Endothelial cell of umbilical vein (primary cell): ENCODE data around the gene RNASE8. TPM values are rescaled to one million over a fixed set of nuclear protein-coding genes. Genes with fewer than 3 reads are reported as not detected.

ENCODE experiments used
- BruUV-seq: library from RNA; stranded (reverse); fragments of 400-500 nt; replicated peaks from 2 replicates; lab custom pipeline; 2021; lab: Mats Ljungman, UMichigan
- CTCF ChIA-PET: fragments of 300-600, 350-600 bp; sonication (Branson Sonifier 250); formaldehyde crosslinking; loops from one replicate; lab custom pipeline; 2021; ENCODE audit warnings: antibody characterized with exemption, inconsistent platforms; lab: Charles Lee
- POLR2A ChIA-PET: fragments of 300-600, 350-600 bp; sonication (Branson Sonifier 250); formaldehyde crosslinking; loops from one replicate; lab custom pipeline; 2021; ENCODE audit warnings: antibody characterized with exemption, inconsistent platforms; lab: Charles Lee
- DNase-seq: peaks from one replicate; pipeline ENCODE4 v3.0.0-alpha.2; 2011; ENCODE audit warnings: low read depth, low spot score
- FAIRE-seq: peaks from 2 replicates; lab custom pipeline; 2011; peaks lifted over from hg19 to GRCh38; lab: Jason Lieb, UNC
- H2AFZ ChIP-seq: 2 replicates; pipeline ENCODE4 v1.6.0; 2012; ENCODE audit warnings: low read depth, low read length, control low read depth, inconsistent platforms
- H3K27ac ChIP-seq: 2 replicates; pipeline ENCODE4 v1.5.1; 2011; ENCODE audit warnings: low read depth, mild to moderate bottlenecking, control low read depth, low read length, moderate library complexity; ENCODE audit not compliant: insufficient read depth
- H3K27me3 ChIP-seq, 2 experiments: 2 replicates each; pipeline versions ENCODE4 v1.6.0 to v1.6.1; 2011; ENCODE audit warnings: low read length in 2 of 2, mixed read lengths in 1 of 2; ENCODE audit not compliant: control insufficient read depth in 2 of 2, insufficient read depth in 2 of 2
- H3K36me3 ChIP-seq, 2 experiments: 2 replicates in 1 of 2; 3 replicates in 1 of 2; pipeline ENCODE4 v1.5.1; 2011; ENCODE audit warnings: low read length in 2 of 2, mild to moderate bottlenecking in 1 of 2, moderate library complexity in 1 of 2; ENCODE audit not compliant: control insufficient read depth in 2 of 2, insufficient read depth in 2 of 2; ENCODE audit errors: extremely low read depth in 1 of 2
- H3K4me1 ChIP-seq: 3 replicates; pipeline ENCODE4 v1.5.1; 2011; ENCODE audit warnings: mild to moderate bottlenecking, low read length; ENCODE audit not compliant: control insufficient read depth, insufficient read depth; ENCODE audit errors: extremely low read depth
- H3K4me2 ChIP-seq: 2 replicates; pipeline ENCODE4 v1.6.1; 2011; ENCODE audit warnings: low read length, control low read depth, mixed read lengths; ENCODE audit not compliant: insufficient read depth
- H3K4me3 ChIP-seq, 3 experiments: fragments of 200-600 bp in 1 of 3; sonication (generic), shearing (Covaris generic) in 1 of 3; replicated peaks in 1 of 3; 2 replicates each; pipeline ENCODE4 v1.5.1; 2011 to 2016; ENCODE audit warnings: control low read depth in 3 of 3, low read length in 3 of 3, mild to moderate bottlenecking in 2 of 3, inconsistent platforms in 1 of 3, low read depth in 1 of 3, moderate library complexity in 1 of 3; ENCODE audit not compliant: insufficient read depth in 1 of 3
- H3K79me2 ChIP-seq: 2 replicates; pipeline ENCODE4 v1.6.0; 2012; ENCODE audit warnings: low read length, inconsistent platforms; ENCODE audit not compliant: control insufficient read depth, insufficient read depth
- H3K9ac ChIP-seq: replicated peaks from 2 replicates; pipeline ENCODE3; 2011; ENCODE audit warnings: low read length, control low read depth; ENCODE audit not compliant: insufficient read depth; ENCODE audit errors: extremely low read depth
- H3K9me1 ChIP-seq: replicated peaks from 3 replicates; pipeline ENCODE4 v1.6.0; 2011; ENCODE audit warnings: mild to moderate bottlenecking, low read length; ENCODE audit not compliant: control insufficient read depth, insufficient read depth; ENCODE audit errors: extremely low read depth
- H3K9me3 ChIP-seq: replicated peaks from 2 replicates; pipeline ENCODE4 v1.5.1; 2012; ENCODE audit warnings: low read length, inconsistent platforms; ENCODE audit not compliant: control insufficient read depth, insufficient read depth
- H4K20me1 ChIP-seq: replicated peaks from 2 replicates; pipeline ENCODE3; 2011; ENCODE audit warnings: mild to moderate bottlenecking, low read length; ENCODE audit not compliant: control insufficient read depth, insufficient read depth; ENCODE audit errors: extremely low read depth
- CTCF ChIP-seq, 2 donors: IDR thresholded peaks; 1 replicate in 1 of 2; 2 replicates in 1 of 2; pipeline ENCODE4 v1.5.1; 2011; ENCODE audit warnings: low read length in 2 of 2, mild to moderate bottlenecking in 2 of 2, moderate library complexity in 2 of 2, control low read depth in 1 of 2, inconsistent platforms in 1 of 2, low read depth in 1 of 2; ENCODE audit not compliant: insufficient read depth in 1 of 2; ENCODE audit errors: extremely low read depth in 1 of 2
- EZH2 ChIP-seq: IDR thresholded peaks from 2 replicates; pipeline ENCODE4 v1.6.1; 2012; ENCODE audit warnings: borderline replicate concordance, low read depth, mild to moderate bottlenecking, moderate library complexity, low read length, inconsistent platforms; ENCODE audit not compliant: severe bottlenecking
- FOS ChIP-seq: IDR thresholded peaks from 2 replicates; pipeline ENCODE4 v1.6.1; 2011; ENCODE audit warnings: mild to moderate bottlenecking, low read length, moderate library complexity, borderline replicate concordance; ENCODE audit not compliant: insufficient read depth
- GATA2 ChIP-seq: IDR thresholded peaks from 2 replicates; pipeline ENCODE4 v1.7.0; 2011; ENCODE audit warnings: low read depth, mild to moderate bottlenecking, moderate library complexity, mixed read lengths, low read length; ENCODE audit not compliant: insufficient read length, insufficient read depth
- JUN ChIP-seq: IDR thresholded peaks from 2 replicates; pipeline ENCODE4 v1.6.1; 2011; ENCODE audit warnings: borderline replicate concordance, low read depth; ENCODE audit not compliant: insufficient read length, insufficient read depth
- MAX ChIP-seq: IDR thresholded peaks from 2 replicates; pipeline ENCODE4 v1.6.1; 2011; ENCODE audit not compliant: insufficient read depth, insufficient read length
- MYC ChIP-seq: IDR thresholded peaks from one replicate; pipeline ENCODE4 v1.6.1; 2011; ENCODE audit warnings: mild to moderate bottlenecking, low read depth, low read length
- POLR2A ChIP-seq: IDR thresholded peaks from 2 replicates; pipeline ENCODE4 v1.6.1; 2012; ENCODE audit warnings: low read depth, mild to moderate bottlenecking, control low read depth, low read length
- POLR2AphosphoS5 ChIP-seq: IDR thresholded peaks from 2 replicates; pipeline ENCODE4 v1.6.1; 2012; ENCODE audit warnings: low read depth, mild to moderate bottlenecking, control low read depth, low read length, moderate library complexity; ENCODE audit not compliant: insufficient read depth
- dilution Hi-C: fragments of 300-500 bp; cut with MboI; formaldehyde crosslinking; loops from one replicate; pipeline ENCODE4 v1.15.0; 2019; ENCODE audit warnings: low sequenced_read_pairs; ENCODE audit not compliant: extremely low pct_ligation_motif_present
- intact Hi-C: fragments of 100-400 bp; cut with micrococcal nuclease; formaldehyde crosslinking; loops from one replicate; pipeline ENCODE4 v1.10.0; 2022
- polyA plus RNA-seq, 4 experiments: library from polyadenylated mRNA; depleted of rRNA in 3 of 4; stranded (reverse) in 3 of 4; unstranded in 1 of 4; fragments of >200 nt; gene quantifications; 2 replicates each; pipeline versions ENCODE4 v1.2.1 to v1.2.3, GENCODE V29; 2011 to 2012; ENCODE audit warnings: missing spikeins in 1 of 4
- total RNA-seq: library from RNA; stranded (reverse); gene quantifications from 2 replicates; pipeline ENCODE4 v1.2.3, GENCODE V29; 2021

RNASE8 gene
- total and polyA plus RNA-seq, 2 donors (not counting 3 experiments of a cell fraction or from before 2014, with no cell fraction given), result not detected

GRCh38 chr14:21072031-21072473, 14.4 kb downstream of the RNASE8 start:
- no peak overlapping the region for H3K27ac ChIP-seq
- H2AFZ ChIP-seq, result no peak overlapping the region
- BruUV-seq, result no TSS peak

GRCh38 chr14:21072781-21073339, 15.2 kb downstream of the RNASE8 start:
- H2AFZ ChIP-seq, result no peak overlapping the region
- peaks cover 10% of the 10 kb centered on the region for H3K4me1 ChIP-seq
- H3K9me3 ChIP-seq, result no peaks in the 10 kb centered on the region
- no peak overlapping the region for H3K4me2 ChIP-seq
- H3K27ac ChIP-seq, result no peak overlapping the region
- no peak for FAIRE-seq
- no peak for TF ChIP-seq FOS
- TF ChIP-seq EZH2, result no peak
- TF ChIP-seq JUN, result no peak
- no peak for TF ChIP-seq MAX
- TF ChIP-seq POLR2A, result no peak
- TF ChIP-seq POLR2AphosphoS5, result no peak
- TF ChIP-seq GATA2, result no peak
- TF ChIP-seq CTCF (IDR thresholded peaks at IDR 0.05; ENCODE audit: extremely low read depth in 1 of 2, insufficient read depth in 1 of 2, low read depth in 1 of 2, low read length in 2 of 2), result no peak
- no peak for TF ChIP-seq MYC
- H3K36me3 ChIP-seq, result peaks cover 0 to 4% of the 10 kb centered on the region in 2 experiments
- no peaks in the 10 kb centered on the region for H3K9me1 ChIP-seq
- CTCF ChIA-PET, result interaction anchor here (1.0 to 3.4 kb wide), 5 partner anchors 20 to 58 kb away, joined by 3 to 49 read pairs (median 33); no protein-coding TSS in a partner anchor
- BruUV-seq, result no TSS peak
- no peak overlapping the region for H3K4me3 ChIP-seq
- no peaks in the 10 kb centered on the region for H4K20me1 ChIP-seq
- intact Hi-C loops (no loop called here), dilution Hi-C loops (no loop called here)
- POLR2A ChIA-PET, result interaction anchor here (1.9 kb wide), 1 partner anchor 32 kb away, joined by 4 read pairs; no protein-coding TSS in a partner anchor
- no peak for DNase-seq
- no peaks in the 10 kb centered on the region for H3K79me2 ChIP-seq
- peaks cover 14 to 27% of the 10 kb centered on the region in 2 experiments for H3K27me3 ChIP-seq
- no peak overlapping the region for H3K9ac ChIP-seq

More at GRCh38 chr14:21072031-21072473, 14.4 kb downstream of the RNASE8 start:
- intact Hi-C loops, result no loop called here
- H3K36me3 ChIP-seq, result peaks cover 0 to 4% of the 10 kb centered on the region in 2 experiments
- DNase-seq, result no peak
- H4K20me1 ChIP-seq, result no peaks in the 10 kb centered on the region
- peak overlapping the region; percentile 38 for H3K9ac ChIP-seq
- peaks cover 16 to 33% of the 10 kb centered on the region in 2 experiments for H3K27me3 ChIP-seq
- H3K4me3 ChIP-seq, result no peak overlapping the region
- TF ChIP-seq GATA2 (no peak), POLR2A (no peak)
- dilution Hi-C loops, result no loop called here
- ChIA-PET POLR2A (interaction anchor here (0.6 to 1.9 kb wide), 2 partner anchors 14 to 33 kb away, joined by 4 read pairs; partner anchors contain the start of gene RNASE8), CTCF (interaction anchor here (0.6 to 3.4 kb wide), 16 partner anchors 12 to 121 kb away, joined by 3 to 49 read pairs (median 6); partner anchors contain the start of gene TMEM253)
- no peaks in the 10 kb centered on the region for H3K9me1 ChIP-seq
- peaks cover 10% of the 10 kb centered on the region for H3K4me1 ChIP-seq
- no peak for FAIRE-seq
- no peaks in the 10 kb centered on the region for H3K9me3 ChIP-seq
- H3K4me2 ChIP-seq, result peak overlapping the region; percentile 24
- no peaks in the 10 kb centered on the region for H3K79me2 ChIP-seq
